ENCODE results near the gene SNRPD2. TPM values are rescaled to one million over a fixed set of nuclear protein-coding genes. Genes with fewer than 3 reads are reported as not detected.
A peak's percentile ranks its signal among the peaks of the same experiment; 100 is the strongest.
"Not testable (repeated sequence)": the region's sequence is repeated elsewhere in the genome, so short reads cannot be mapped to it uniquely, and the experiment has no call there.

The SNRPD2 gene
- 177 TPM for total RNA-seq
- polyA plus RNA-seq = 340 TPM

DNA sequence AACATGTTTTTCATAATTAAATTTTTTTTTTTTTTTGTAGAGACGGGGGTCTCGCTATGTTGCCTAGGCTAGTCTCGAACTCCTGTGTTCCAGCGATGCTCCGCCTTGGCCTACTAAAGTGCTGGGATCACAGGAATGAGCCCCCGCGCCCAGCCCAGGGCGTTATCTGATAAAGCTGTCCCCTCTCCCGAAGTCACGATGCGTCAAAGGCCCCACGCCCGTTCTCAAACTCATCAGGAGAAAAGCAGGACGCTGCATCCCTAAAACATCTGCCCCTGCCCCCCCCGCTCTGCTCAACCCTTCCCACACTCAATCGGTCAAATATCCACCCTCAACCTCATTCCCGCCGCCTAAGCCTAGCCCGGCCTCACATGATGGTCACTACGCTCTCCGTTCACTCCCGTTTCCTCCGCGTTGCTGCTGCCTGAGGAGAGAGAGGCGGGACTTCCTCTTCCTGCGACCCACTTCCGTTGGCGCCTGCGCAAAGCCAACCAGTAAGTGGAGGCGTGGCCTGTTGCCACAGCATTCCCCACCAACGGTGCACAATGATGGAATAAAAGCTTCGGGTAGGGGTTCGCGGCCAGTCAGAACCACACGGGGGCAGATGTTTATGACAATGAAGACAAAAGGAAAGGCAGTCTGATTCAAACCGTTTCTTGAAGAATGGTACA is at the start of gene SNRPD2:
Gene SNRPD2, minus strand, starts transcription at position 438 of the 671 bp plus-strand sequence. Its CDS starts 65 bp downstream, at position 373.
- Histone ChIP-seq H3K4me3 (ENCODE audit: low read depth, low read length) (peak within 1 kb of the TSS; percentile 65), H3K27ac (ENCODE audit: low read depth) (peak within 1 kb of the TSS; percentile 97), H3K36me3 (ENCODE audit: insufficient read depth) (peaks cover 3% of the 10 kb centered on the region), H3K4me1 (ENCODE audit: insufficient read depth) (no peaks in the 10 kb centered on the region)
- WGBS = under 1% methylated on average over 36 of the region's 36 CpGs
- peak; percentile 94 for DNase-seq (ENCODE audit: extremely low spot score)

DNA sequence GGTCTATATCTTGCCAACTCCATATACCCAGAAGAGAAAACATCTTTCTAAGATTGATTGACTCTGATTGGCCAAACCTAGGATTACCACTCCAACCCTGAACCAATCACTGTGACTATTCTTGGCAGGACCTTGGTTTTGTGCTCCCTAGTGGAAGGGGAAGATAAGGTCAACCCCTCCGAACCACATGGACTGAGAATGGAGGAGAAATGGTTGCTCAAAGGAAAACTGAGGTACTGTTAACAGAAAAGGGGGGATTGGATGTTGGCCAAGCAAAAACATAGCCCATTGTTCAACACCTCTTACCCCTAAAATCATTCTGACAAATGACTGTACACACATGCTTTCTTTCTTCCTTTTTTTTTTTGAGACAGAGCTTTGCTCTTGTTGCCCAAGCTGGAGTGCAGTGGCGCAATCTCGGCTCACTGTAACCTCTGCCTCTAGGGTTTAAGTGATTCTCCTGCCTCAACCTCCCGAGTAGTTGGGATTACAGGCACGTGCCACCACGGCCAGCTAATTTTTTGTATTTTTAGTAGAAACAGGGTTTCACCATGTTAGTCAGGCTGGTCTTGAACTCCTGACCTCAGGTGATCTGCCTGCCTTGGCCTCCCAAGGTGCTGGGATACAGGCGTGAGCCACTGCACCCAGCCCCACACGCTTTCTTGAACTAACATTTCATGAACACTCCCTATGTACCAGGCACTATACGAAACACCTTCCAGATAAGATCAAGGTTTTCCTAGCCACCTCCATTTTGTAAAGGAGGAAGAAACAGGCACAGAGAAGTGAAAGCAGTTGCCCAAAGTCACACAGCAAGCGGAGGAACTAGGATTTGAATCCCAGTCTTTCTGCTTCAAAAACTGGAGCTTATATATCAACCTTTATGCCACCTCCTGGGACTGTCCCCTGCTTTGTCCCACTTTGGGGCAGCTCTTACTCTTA is 48.0 kb upstream of the SNRPD2 start:
- H3K4me3 ChIP-seq (ENCODE audit: low read depth, low read length) = no peak overlapping the region
- DNase-seq (ENCODE audit: extremely low spot score) = no peak
- no peak overlapping the region for H3K27ac ChIP-seq (ENCODE audit: low read depth)
- H3K4me1 ChIP-seq (ENCODE audit: insufficient read depth) = no peaks in the 10 kb centered on the region
- H3K36me3 ChIP-seq (ENCODE audit: insufficient read depth) = no peaks in the 10 kb centered on the region
- WGBS = 86% methylated on average over 10 of the region's 10 CpGs

DNA sequence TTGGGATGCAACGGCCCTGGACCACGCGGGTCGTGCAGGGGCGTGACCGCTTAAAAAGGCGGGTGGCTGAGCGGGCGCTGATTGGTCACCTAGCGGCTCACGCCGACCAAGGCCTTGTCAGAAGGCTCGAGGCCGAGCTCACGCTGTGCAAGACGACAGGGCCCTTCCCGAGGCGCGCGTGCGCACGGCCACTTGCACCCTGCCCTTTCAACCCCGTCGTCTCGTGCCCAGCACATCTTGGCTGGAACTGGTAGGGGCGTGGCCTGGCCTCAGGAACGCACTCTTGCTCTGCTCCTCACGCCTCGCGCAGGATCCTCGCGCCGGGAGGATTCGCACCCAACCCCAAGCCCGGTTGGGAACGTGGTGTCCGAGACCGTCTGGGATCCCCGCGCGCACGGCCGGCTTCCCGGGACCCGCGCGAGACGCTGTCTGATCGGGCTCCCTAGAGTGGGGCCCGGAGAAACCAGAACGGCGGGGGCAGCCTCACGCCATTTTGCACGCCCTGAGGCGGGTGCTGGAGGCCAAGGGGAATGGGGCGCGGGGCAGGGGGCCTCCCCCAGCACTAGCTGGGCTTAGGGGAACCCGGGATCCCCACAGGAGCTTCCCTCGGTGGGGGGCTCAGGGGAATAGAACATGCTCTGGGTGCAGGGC is 41.5 kb upstream of the SNRPD2 start, which contains the start of gene MEIOSIN:
Gene MEIOSIN, plus strand, starts transcription at position 280 of the 651 bp plus-strand sequence. CDS start 1,938 bp downstream, outside the sequence.
- DNase-seq (ENCODE audit: extremely low spot score) = no peak
- Histone ChIP-seq H3K4me1 (ENCODE audit: insufficient read depth) (no peaks in the 10 kb centered on the region), H3K36me3 (ENCODE audit: insufficient read depth) (no peaks in the 10 kb centered on the region), H3K4me3 (ENCODE audit: low read depth, low read length) (no peak within 1 kb of the TSS), H3K27ac (ENCODE audit: low read depth) (no peak within 1 kb of the TSS)
- WGBS = 91% methylated on average over 59 of the region's 59 CpGs

DNA sequence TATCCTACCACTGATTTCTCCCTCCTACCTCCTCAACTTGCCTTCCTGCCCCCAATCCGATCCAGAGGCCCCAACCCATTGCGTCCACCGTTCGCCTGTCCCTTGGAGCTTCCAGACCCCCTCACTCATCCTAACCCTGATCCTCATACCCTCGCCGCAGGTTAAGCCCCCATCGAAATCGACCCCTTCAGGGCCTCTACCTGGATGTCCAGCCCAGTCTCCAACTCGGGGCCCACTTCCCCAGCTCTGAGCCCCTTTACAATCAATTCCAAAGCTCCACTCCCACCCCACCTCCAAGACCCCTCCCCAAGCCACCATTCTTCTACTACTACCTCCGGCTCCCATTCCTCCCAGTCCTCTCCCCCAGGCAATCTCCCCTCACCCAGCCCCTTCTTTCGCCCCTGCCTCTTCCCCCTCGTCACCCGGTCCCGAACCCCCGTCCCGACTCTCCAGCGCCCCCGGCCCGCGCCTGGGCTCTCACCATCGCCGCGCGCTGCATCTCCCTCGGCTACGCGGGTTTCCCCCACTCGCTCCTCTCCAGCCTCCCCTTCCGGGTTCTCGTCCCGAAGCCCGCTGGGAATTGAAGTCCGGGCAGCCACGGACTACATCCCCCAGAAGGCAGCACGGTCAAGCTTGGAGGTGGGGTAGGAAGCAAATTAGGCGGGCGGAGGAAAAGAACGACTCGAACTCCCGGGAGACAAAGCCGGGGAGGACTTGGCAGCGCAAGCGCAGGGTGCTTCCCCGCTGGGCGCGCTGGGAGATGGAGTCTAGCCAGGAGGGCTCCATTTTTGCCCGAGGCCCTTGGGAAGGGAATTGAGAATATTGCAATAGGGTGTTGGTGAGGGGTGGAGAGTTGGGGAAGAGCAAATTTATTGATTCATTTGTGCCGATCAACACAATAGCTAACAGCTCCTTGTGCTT is 38.9 kb upstream of the SNRPD2 start, which contains the start of gene FBXO46:
Gene FBXO46, minus strand, starts transcription at position 529 of the 921 bp plus-strand sequence. CDS start 17,401 bp downstream, outside the sequence.
- Histone ChIP-seq H3K27ac (ENCODE audit: low read depth) (no peak within 1 kb of the TSS), H3K4me3 (ENCODE audit: low read depth, low read length) (peak within 1 kb of the TSS; percentile 81)
- WGBS = 1% methylated on average over 48 of the region's 48 CpGs

DNA sequence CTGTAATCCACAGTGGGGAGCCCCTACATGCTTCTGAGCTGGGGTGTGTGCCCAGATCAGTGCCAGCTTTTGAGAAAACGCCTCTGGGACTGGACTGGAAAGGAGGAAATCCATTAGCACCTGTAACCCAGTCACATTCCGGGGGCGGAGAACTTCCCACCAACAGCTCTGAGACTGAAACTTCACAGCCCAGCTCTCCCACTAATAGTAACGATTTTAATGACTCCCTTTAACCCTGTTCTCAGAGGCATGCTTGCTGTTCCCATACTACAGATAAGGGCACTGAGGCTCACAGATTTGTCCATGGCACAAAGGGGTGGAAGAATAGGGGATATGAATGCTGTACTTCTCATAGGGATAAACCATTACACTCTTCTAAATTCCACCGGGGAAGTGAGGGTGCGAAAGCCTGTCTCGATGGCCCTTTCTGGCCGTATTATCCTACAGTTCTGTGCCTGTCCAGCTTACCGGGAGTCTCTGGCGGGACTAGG is 38.1 kb upstream of the SNRPD2 start:
- Histone ChIP-seq H3K27ac (ENCODE audit: low read depth) (no peak overlapping the region), H3K4me3 (ENCODE audit: low read depth, low read length) (peak overlapping the region; percentile 81), H3K36me3 (ENCODE audit: insufficient read depth) (no peaks in the 10 kb centered on the region), H3K4me1 (ENCODE audit: insufficient read depth) (no peaks in the 10 kb centered on the region)
- 12% methylated on average over 10 of the region's 10 CpGs for WGBS
- DNase-seq (ENCODE audit: extremely low spot score) = no peak

More for the DNA sequence above, 38.9 kb upstream of the SNRPD2 start, which contains the start of gene FBXO46:
- Histone ChIP-seq H3K4me1 (ENCODE audit: insufficient read depth) (no peaks in the 10 kb centered on the region), H3K36me3 (ENCODE audit: insufficient read depth) (no peaks in the 10 kb centered on the region)
- peak; percentile 97 for DNase-seq (ENCODE audit: extremely low spot score)

DNA sequence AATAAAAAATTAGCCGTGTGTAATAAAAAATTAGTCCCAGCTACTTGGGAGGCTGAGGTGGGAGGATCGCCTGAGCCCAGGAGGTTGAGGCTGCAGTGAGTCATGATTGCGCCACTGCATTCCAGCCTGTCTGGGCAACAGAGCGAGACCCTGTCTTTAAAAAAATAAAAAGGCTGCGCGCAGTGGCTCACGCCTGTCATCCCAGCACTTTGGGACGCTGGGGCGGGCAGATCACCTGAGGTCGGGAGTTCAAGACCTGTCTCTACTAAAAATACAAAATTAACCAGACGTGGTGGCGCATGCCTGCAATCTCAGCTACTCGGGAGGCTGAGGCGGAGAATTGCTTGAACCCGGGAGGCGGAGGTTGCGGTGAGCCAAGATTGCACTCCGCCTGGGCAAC is 36.9 kb upstream of the SNRPD2 start:
- H3K27ac ChIP-seq (ENCODE audit: low read depth); DNase-seq (ENCODE audit: extremely low spot score); H3K36me3 ChIP-seq (ENCODE audit: insufficient read depth); H3K4me1 ChIP-seq (ENCODE audit: insufficient read depth); H3K4me3 ChIP-seq (ENCODE audit: low read depth, low read length): not testable (repeated sequence)
- 94% methylated on average over 18 of the region's 18 CpGs for WGBS

DNA sequence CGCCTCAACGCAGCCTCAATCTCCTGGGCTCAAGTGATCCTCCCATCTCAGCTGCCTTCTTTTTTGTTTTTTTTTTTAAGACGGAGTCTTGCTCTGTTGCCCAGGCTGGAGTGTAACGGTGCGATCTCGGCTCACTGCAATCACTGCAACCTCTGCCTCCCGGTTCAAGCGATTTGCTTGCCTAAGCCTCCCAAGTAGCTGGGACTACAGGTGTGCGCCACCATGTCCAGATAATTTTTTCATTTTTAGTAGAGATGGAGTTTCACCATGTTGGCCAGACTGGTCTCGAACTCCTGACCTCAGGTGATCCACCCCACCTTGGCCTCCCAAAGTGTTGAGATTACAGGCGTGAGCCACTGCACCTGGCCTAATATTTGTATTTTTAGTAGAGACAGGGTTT is 28.3 kb upstream of the SNRPD2 start:
- H3K4me3 ChIP-seq (ENCODE audit: low read depth, low read length); H3K4me1 ChIP-seq (ENCODE audit: insufficient read depth); H3K27ac ChIP-seq (ENCODE audit: low read depth); H3K36me3 ChIP-seq (ENCODE audit: insufficient read depth); DNase-seq (ENCODE audit: extremely low spot score): not testable (repeated sequence)
- 99% methylated on average over 11 of the region's 11 CpGs for WGBS

DNA sequence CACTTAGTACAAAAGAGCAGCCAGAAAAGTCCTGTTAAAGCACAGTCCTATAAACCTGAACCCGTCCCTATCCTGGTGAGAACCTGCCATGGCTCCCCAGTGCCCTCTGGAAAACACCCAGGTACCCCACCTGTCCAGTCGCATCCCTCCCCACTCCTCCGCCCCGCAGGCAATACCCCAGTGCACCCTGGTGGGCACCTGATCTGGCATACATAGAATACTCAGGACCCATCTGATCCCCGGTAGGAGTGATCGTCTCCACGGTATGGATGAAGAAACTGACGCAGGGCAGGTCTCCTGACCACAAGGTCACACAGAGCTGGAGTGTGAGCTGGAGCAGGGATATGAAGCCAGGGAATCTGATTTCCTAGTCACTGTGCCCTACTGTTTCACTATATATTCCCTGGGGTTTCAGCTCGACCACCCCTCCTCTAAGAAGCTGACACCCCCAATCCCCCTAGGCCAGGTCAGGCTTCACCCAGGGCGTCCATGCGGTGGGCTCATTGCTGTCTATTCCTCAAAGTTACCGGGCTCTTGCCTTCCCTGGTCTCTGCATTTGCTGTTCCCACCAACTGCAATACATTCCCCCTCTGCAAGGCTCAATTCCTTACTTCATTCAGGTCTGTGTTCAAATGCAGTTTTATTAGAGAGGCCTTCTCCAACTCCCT is 26.4 kb upstream of the SNRPD2 start:
- no peak for DNase-seq (ENCODE audit: extremely low spot score)
- H3K27ac ChIP-seq (ENCODE audit: low read depth) = peak overlapping the region; percentile 70
- WGBS = 58% methylated on average over 12 of the region's 12 CpGs
- H3K4me1 ChIP-seq (ENCODE audit: insufficient read depth) = no peaks in the 10 kb centered on the region
- H3K4me3 ChIP-seq (ENCODE audit: low read depth, low read length) = peak overlapping the region; percentile 32
- H3K36me3 ChIP-seq (ENCODE audit: insufficient read depth) = no peaks in the 10 kb centered on the region

DNA sequence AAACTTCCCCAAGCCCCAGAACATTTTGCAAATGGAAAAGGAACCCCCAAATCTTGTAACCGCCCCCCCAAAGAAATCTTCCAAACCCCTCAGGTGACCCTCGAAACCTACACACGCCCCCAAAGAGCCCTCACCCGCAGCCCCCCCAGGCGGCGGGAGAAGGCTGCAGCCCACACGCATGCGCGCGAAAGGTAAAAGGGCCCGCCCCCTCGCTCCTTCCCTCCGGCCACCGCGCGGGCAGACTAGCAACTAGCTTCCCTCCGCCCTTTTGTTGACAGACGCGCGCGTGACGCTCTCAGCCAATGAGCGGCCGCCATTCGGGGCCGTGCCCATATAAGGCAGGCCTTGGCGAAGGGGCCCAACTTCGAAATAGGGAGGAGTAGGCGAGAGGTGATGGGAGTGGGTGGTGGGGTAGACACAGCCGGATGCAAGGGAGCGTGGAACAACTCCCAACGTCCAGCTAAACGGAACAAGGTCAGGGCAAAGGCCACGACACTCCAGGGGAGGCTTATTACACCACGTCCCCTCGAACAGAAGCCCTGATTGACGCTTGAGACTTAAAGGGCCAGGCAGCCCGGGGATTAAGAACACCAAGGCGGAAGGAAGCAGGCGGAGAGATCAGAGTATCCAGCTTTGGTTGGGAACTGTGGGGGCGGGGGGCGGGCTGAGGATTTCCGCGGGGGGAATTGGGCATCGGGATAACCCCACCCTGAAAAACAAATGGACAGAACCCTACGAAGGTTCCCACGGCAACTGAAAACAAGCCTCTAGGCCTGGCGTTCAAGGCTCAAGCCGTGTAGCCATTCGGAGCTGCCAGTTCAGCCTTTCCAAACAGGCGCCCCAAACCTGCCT is 25.6 kb upstream of the SNRPD2 start:
- H3K4me1 ChIP-seq (ENCODE audit: insufficient read depth) = no peaks in the 10 kb centered on the region
- H3K4me3 ChIP-seq (ENCODE audit: low read depth, low read length) = peak overlapping the region; percentile 49
- peak overlapping the region; percentile 70 for H3K27ac ChIP-seq (ENCODE audit: low read depth)
- peak; percentile 97 for DNase-seq (ENCODE audit: extremely low spot score)
- H3K36me3 ChIP-seq (ENCODE audit: insufficient read depth) = peaks cover 1% of the 10 kb centered on the region
- WGBS = under 1% methylated on average over 51 of the region's 51 CpGs

DNA sequence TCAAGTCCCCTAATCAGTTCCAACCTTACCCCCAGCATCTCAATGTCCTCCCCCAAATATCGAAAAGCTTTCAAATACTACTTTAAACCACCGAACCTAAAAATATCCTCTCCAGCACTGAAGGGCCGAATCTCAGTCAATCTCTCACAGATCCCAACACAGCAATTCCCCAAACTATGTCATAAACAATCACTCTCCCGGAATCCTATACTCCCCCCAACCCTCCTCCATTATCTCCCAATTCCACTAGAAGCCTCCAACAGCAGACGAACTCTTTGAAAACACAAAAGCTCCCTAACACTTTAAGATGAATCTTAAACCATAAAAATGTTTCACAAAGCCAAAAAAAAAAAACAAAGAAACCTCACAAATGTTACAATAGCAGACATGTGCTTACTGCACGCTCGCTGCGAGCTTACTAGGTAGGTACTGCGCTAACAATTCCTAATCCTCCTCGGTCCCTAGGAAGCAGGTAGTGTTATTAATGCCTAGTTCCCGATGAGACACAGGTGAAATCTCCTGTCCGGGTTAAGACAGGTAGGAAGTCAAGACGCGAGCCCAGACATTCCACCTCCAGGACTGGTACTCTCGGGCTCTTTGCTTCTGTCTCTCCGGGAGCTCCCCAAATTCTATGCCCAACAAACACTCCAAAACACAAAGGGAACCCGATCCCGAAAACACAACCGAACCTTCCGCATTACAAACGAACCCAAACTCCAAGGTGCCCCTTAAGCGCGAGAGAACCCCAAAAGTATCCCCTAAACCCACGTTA is 24.8 kb upstream of the SNRPD2 start:
- no peak for DNase-seq (ENCODE audit: extremely low spot score)
- H3K27ac ChIP-seq (ENCODE audit: low read depth) = peak overlapping the region; percentile 12
- WGBS = under 1% methylated on average over 24 of the region's 24 CpGs
- H3K4me1 ChIP-seq (ENCODE audit: insufficient read depth) = no peaks in the 10 kb centered on the region
- H3K36me3 ChIP-seq (ENCODE audit: insufficient read depth) = peaks cover 6% of the 10 kb centered on the region
- peak overlapping the region; percentile 49 for H3K4me3 ChIP-seq (ENCODE audit: low read depth, low read length)

DNA sequence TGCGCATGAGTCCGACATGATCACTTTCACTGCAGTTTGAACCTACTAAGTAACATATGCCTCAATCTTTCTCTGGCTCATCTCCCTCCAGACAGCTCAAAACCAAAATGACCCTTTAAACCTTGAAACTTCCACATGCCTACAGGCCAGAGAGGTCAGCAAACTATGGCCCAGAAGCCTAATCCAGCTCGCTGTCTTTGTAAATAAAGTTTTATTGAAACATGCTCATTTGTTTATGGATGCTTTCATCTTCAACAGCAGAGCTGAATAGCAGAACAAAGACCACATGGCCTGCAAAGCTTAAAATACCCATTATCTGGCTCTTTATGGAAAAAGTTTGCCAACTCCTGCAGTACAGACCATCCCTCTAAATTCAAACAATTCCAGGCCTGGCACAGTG is 23.4 kb upstream of the SNRPD2 start:
- Histone ChIP-seq H3K27ac (ENCODE audit: low read depth) (no peak overlapping the region), H3K4me3 (ENCODE audit: low read depth, low read length) (no peak overlapping the region), H3K4me1 (ENCODE audit: insufficient read depth) (no peaks in the 10 kb centered on the region), H3K36me3 (ENCODE audit: insufficient read depth) (peaks cover 6% of the 10 kb centered on the region)
- DNase-seq (ENCODE audit: extremely low spot score) = no peak
- WGBS = 84% methylated on average over 3 of the region's 3 CpGs
